Measurements from ENCODE around the gene FILIP1L.

Gene FILIP1L

DNA sequence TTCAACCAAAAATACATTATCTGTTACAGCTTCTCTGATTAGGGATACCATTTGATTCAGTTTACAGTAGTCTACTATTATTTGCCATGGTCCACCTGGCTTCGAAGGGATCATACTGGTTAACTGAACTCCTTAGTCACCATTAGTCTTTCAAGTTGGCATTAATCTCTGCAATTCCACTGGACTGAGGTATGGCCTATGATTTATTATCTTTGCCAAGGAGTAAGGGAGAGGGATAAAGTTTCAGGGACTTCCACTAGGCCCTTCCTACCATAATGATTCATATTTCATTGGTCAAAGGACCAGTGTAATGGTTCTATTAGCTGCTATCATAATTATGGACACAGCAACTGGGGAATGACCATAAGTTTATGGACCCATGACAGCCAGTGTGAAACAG, 303.9 kb downstream of the FILIP1L start:
- no peak overlapping the region for H3K27ac ChIP-seq
- peaks cover 0 to 3% (median 0%) of the 10 kb centered on the region in 3 donors for H3K36me3 ChIP-seq
- H3K9me3 ChIP-seq = peaks cover 0 to under 1% (median 0%) of the 10 kb centered on the region in 3 donors
- no peak overlapping the region for H3K4me3 ChIP-seq
- H3K4me1 ChIP-seq = peaks cover 0 to 11% (median 0%) of the 10 kb centered on the region in 4 donors
- no peak for DNase-seq
- intact Hi-C loops (cut with DNase I; ENCODE audit: low total_unique reads) = no loop called here
- TF ChIP-seq, protein P1, sequence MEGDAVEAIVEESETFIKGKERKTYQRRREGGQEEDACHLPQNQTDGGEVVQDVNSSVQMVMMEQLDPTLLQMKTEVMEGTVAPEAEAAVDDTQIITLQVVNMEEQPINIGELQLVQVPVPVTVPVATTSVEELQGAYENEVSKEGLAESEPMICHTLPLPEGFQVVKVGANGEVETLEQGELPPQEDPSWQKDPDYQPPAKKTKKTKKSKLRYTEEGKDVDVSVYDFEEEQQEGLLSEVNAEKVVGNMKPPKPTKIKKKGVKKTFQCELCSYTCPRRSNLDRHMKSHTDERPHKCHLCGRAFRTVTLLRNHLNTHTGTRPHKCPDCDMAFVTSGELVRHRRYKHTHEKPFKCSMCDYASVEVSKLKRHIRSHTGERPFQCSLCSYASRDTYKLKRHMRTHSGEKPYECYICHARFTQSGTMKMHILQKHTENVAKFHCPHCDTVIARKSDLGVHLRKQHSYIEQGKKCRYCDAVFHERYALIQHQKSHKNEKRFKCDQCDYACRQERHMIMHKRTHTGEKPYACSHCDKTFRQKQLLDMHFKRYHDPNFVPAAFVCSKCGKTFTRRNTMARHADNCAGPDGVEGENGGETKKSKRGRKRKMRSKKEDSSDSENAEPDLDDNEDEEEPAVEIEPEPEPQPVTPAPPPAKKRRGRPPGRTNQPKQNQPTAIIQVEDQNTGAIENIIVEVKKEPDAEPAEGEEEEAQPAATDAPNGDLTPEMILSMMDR (IDR thresholded peaks at IDR 0.05) = no peak
- no peaks in the 10 kb centered on the region for H3K27me3 ChIP-seq

DNA sequence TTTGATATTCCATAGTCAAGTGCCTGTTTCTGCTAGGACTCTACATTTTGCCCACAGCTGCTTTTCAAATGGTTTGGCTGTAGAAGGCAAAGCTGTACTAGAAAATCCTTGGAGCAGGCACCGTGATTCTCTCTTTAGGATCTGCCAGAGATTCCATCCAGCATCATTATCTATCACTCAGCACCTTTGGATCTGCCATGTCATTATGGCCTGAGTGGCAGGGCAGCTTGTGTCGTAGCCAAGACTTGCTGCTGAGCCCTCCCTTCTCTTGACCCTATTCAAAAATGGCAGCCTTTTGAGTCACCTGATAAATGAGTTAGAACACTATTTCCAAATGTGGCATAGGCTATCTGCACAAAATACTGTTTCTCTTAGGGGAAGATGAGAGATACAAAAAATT, 304.7 kb downstream of the FILIP1L start:
- Histone ChIP-seq H3K9me3 (peaks cover 0 to 8% (median 7%) of the 10 kb centered on the region in 3 donors), H3K27me3 (no peaks in the 10 kb centered on the region), H3K4me3 (no peak overlapping the region), H3K36me3 (peaks cover 0 to 7% (median 0%) of the 10 kb centered on the region in 3 donors), H3K27ac (no peak overlapping the region), H3K4me1 (peaks cover 0 to 11% (median 0%) of the 10 kb centered on the region in 4 donors)
- TF ChIP-seq, protein P1 (IDR thresholded peaks at IDR 0.05) = no peak
- intact Hi-C loops (cut with DNase I; ENCODE audit: low total_unique reads) = no loop called here
- DNase-seq = no peak

DNA sequence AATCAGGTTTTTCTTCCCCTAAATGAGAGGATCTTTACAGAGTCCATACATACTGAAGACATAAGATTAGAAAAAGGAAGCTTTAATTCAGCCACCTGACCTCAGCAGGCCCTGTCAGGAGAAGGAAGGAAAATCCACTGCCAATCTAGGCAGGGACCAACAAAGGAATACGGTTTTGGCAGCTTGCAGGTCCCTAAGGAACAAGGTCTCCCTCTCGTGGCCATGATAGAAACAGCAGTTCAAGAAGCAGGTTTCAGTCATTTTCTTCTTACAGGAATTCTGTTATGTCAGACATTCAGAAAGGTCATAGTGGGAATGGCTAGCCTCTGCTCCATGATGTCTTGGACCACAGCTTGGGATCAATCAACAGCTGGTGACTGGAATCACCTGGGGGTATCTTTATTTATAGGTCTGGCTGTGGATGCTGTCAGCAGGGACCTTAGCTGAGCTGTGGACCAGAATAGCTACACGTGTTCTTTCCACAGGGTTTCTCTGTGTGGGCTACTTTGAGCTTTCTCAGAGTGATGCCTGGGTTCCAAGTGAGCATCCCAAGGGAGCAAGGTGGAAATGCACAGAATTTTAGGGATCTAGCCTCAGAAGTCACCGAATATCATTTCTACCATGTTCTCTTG, 306.0 kb downstream of the FILIP1L start:
- peak; percentile 44 to 66 for DNase-seq
- peaks cover 0 to 11% (median 7%) of the 10 kb centered on the region in 3 donors for H3K9me3 ChIP-seq
- peaks cover 0 to 11% (median 0%) of the 10 kb centered on the region in 4 donors for H3K4me1 ChIP-seq
- TF ChIP-seq, protein P1 (IDR thresholded peaks at IDR 0.05) = peak; percentile 67 to 83
- H3K36me3 ChIP-seq = peaks cover 0 to 17% (median 0%) of the 10 kb centered on the region in 3 donors
- H3K27me3 ChIP-seq = no peaks in the 10 kb centered on the region
- no peak overlapping the region for H3K4me3 ChIP-seq
- intact Hi-C loops (cut with DNase I; ENCODE audit: low total_unique reads) = no loop called here
- peak overlapping the region in 1 of 2 donors; percentile 11 for H3K27ac ChIP-seq

DNA sequence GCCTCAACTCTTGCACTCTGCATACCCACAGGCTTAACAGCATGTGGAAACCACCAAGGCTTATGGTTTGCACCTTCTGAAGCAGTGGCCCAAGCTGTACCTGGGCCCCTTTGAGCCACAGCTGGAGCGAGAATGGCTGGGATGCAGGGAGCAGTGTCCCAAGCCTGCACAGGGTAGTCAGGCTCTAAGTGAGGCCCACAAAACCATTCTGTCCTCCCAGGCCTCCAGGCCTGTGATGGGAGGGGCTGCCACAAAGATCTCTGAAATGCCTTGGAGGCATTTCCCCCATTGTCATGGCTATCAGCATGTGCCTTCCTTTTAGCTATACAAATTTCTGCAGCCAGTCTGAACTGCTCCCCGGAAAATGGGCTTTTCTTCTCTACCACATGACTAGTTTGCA, 309.1 kb downstream of the FILIP1L start:
- H3K27me3 ChIP-seq = no peaks in the 10 kb centered on the region
- TF ChIP-seq, protein P1 (IDR thresholded peaks at IDR 0.05) = no peak
- no peak overlapping the region for H3K27ac ChIP-seq
- H3K4me3 ChIP-seq = no peak overlapping the region
- intact Hi-C loops (cut with DNase I; ENCODE audit: low total_unique reads) = no loop called here
- no peak for DNase-seq
- peaks cover 0 to 11% (median 7%) of the 10 kb centered on the region in 3 donors for H3K9me3 ChIP-seq
- H3K4me1 ChIP-seq = no peaks in the 10 kb centered on the region
- H3K36me3 ChIP-seq = peaks cover 0 to 17% (median 0%) of the 10 kb centered on the region in 3 donors

DNA sequence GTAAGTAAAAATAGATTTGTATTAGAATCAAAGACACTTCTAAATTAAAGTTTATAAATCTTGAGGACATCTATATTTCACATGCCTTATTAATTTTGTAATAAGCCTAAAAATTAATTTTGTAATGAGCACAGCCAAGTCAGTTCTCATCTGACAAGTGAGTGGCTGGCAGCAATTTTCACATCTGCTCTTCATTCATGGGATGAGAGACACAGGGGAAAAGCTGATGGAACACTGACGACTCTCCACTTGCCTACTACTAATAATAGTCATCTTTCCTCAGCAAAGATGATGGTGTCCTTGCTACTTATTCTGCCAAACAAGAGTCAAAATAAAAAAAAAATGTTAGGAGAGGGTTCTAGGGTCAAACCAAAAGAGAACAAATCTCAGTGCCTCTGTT, 311.0 kb downstream of the FILIP1L start:
- intact Hi-C loops (cut with DNase I; ENCODE audit: low total_unique reads) = no loop called here
- no peaks in the 10 kb centered on the region for H3K4me1 ChIP-seq
- no peak overlapping the region for H3K4me3 ChIP-seq
- H3K9me3 ChIP-seq = peaks cover 0 to 11% (median 7%) of the 10 kb centered on the region in 3 donors
- TF ChIP-seq, protein P1 (IDR thresholded peaks at IDR 0.05) = no peak
- no peak overlapping the region for H3K27ac ChIP-seq
- H3K27me3 ChIP-seq = no peaks in the 10 kb centered on the region
- H3K36me3 ChIP-seq = peaks cover 0 to 13% (median 0%) of the 10 kb centered on the region in 3 donors
- DNase-seq = no peak
